Stomach (tissue), 9 donors: Measurements from ENCODE around the gene BCL2. TPM values are rescaled to one million over a fixed set of nuclear protein-coding genes. Genes with fewer than 3 reads are reported as not detected.

Experiments used
- DNase-seq, 2 donors: peaks; one replicate each; pipeline versions ENCODE4 v3.0.0 to v3.0.0-alpha.2; 2013 to 2019
- H3K27ac ChIP-seq, 5 donors: fragments of 200-600 bp in 4 of 5; sonication (generic) in 4 of 5; one replicate each; pipeline ENCODE4 v1.5.1; 2013 to 2019; ENCODE audit warnings: mild to moderate bottlenecking in 1 of 5, moderate library complexity in 1 of 5
- H3K27me3 ChIP-seq, 3 donors: fragments of 200-600 bp; sonication (generic); one replicate each; pipeline ENCODE4 v1.5.1; 2017 to 2019; ENCODE audit warnings: mixed run types in 1 of 3
- H3K36me3 ChIP-seq, 4 donors: fragments of 200-600 bp; sonication (generic); 1 replicate in 3 of 4; 2 replicates in 1 of 4; pipeline ENCODE4 v1.5.1; 2016 to 2019
- H3K4me1 ChIP-seq, 4 donors: fragments of 200-600 bp; sonication (generic); one replicate each; pipeline ENCODE4 v1.5.1; 2016 to 2019
- H3K4me3 ChIP-seq, 4 donors: fragments of 200-600 bp; sonication (generic) in 3 of 4; one replicate each; pipeline ENCODE4 v1.5.1; 2016 to 2019; ENCODE audit warnings: mild to moderate bottlenecking in 1 of 4
- H3K9me3 ChIP-seq, 4 donors: fragments of 200-600 bp; sonication (generic); one replicate each; pipeline ENCODE4 v1.5.1; 2016 to 2019
- CTCF ChIP-seq, 7 experiments: fragments of 450-650 bp in 4 of 7; fragments of 200-600 bp in 3 of 7; sonication (generic) in 3 of 7; IDR thresholded peaks; one replicate each; pipeline ENCODE4 v1.5.1; 2016 to 2019; ENCODE audit warnings: antibody characterized with exemption in 7 of 7, control low read depth in 2 of 7, mild to moderate bottlenecking in 1 of 7
- EP300 ChIP-seq: sonication (generic); formaldehyde crosslinking; IDR thresholded peaks from one replicate; pipeline ENCODE4 v1.6.1; 2017; ENCODE audit warnings: antibody characterized with exemption
- POLR2A ChIP-seq, 4 donors: fragments of 450-650 bp; IDR thresholded peaks; one replicate each; pipeline ENCODE4 v1.6.1; 2016; ENCODE audit warnings: antibody characterized with exemption in 4 of 4, control low read depth in 2 of 4, mild to moderate bottlenecking in 1 of 4, moderate library complexity in 1 of 4
- POLR2AphosphoS5 ChIP-seq, 3 donors: sonication (generic); formaldehyde crosslinking; IDR thresholded peaks; one replicate each; pipeline ENCODE4 v1.6.1; 2016; ENCODE audit warnings: antibody characterized with exemption in 3 of 3
- WGBS, 5 donors: extraction: QIAGEN DNeasy Blood & Tissue Kit in 3 of 5; methylation state at CpG; one replicate each; pipeline versions ENCODE4 v1.1.5 to v1.1.7; 2013 to 2018; 5-methylcytosine and 5-hydroxymethylcytosine counted together
- intact Hi-C: fragments of 100-400 bp; cut with DNase I; formaldehyde crosslinking; loops from one replicate; pipeline ENCODE4 v1.15.1; 2023; ENCODE audit warnings: low total_unique reads
- polyA plus RNA-seq, 3 donors: library from polyadenylated mRNA; stranded (reverse); fragments of 200-250 nt; gene quantifications; one replicate each; pipeline ENCODE4 v1.2.3, GENCODE V29; 2013
- total RNA-seq, 5 donors: library from RNA; depleted of rRNA; stranded (reverse); fragments of >200 nt; gene quantifications; one replicate each; pipeline versions ENCODE4 v1.1.0 to v1.2.3, GENCODE V29; 2014 to 2016
- donor health status: healthy with polysubstance abuse.
- donor health status: Bipolar disorder and iron deficiency.
- donor health status: healthy.

BCL2 gene
- total and polyA plus RNA-seq, 8 donors, result 1.5 to 53.9 (median 6.0) TPM

- Histone ChIP-seq H3K4me1 (no peaks in the 10 kb centered on the region), H3K36me3 (no peaks in the 10 kb centered on the region), H3K27me3 (no peaks in the 10 kb centered on the region), H3K4me3 (no peak overlapping the region), H3K9me3 (peaks cover 0 to 11% (median 3%) of the 10 kb centered on the region in 4 donors), H3K27ac (no peak overlapping the region)
- WGBS, 5 donors, result 80 to 87% (median 83%) methylated on average over 7 of the region's 7 CpGs
- intact Hi-C loops, result no loop called here
- DNase-seq, result no peak
- TF ChIP-seq POLR2AphosphoS5 (IDR thresholded peaks at IDR 0.05) (no peak), POLR2A (IDR thresholded peaks at IDR 0.05) (no peak), EP300 (no peak)
Measured at GRCh38 chr18:63082366-63083019, 237.1 kb downstream of the BCL2 start.

GRCh38 chr18:63079114-63079513 is 240.5 kb downstream of the BCL2 start:
- H3K4me1 ChIP-seq, result peaks cover 0 to 13% (median 4%) of the 10 kb centered on the region in 4 donors
- DNase-seq, result no peak
- 53 to 86% (median 74%) methylated on average over 1 of the region's 1 CpG for WGBS, 5 donors
- no peak overlapping the region for H3K27ac ChIP-seq
- no peaks in the 10 kb centered on the region for H3K27me3 ChIP-seq
- no peaks in the 10 kb centered on the region for H3K36me3 ChIP-seq
- TF ChIP-seq POLR2AphosphoS5 (IDR thresholded peaks at IDR 0.05) (no peak), EP300 (no peak), CTCF (IDR thresholded peaks at IDR 0.05) (no peak), POLR2A (IDR thresholded peaks at IDR 0.05) (no peak)
- intact Hi-C loops, result no loop called here
- peaks cover 0 to 11% (median 3%) of the 10 kb centered on the region in 4 donors for H3K9me3 ChIP-seq
- no peak overlapping the region for H3K4me3 ChIP-seq

DNA sequence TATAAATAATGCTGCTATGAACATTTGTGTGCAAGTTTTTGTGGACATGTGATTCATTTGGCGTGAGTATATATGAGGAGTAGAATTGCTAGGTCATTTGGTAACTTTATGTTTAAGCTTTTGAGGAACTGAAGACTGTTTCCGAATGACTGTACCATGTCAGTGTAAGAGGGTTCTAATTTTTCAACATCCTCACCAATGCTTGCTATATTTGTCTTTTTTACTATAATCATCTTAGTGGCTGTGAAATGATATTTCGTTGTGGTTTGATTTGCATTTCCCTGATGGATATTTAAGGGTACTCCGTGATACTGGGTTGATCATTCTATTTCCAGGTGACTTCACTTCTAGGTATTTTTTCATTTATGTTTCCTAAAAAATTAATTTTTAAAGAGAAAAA is 241.1 kb downstream of the BCL2 start:
- Histone ChIP-seq H3K27me3 (no peaks in the 10 kb centered on the region), H3K27ac (no peak overlapping the region), H3K9me3 (peaks cover 0 to 11% (median 3%) of the 10 kb centered on the region in 4 donors), H3K36me3 (no peaks in the 10 kb centered on the region), H3K4me1 (peaks cover 0 to 13% (median 4%) of the 10 kb centered on the region in 4 donors), H3K4me3 (no peak overlapping the region)
- intact Hi-C loops, result no loop called here
- no peak for DNase-seq
- WGBS, 5 donors, result 77 to 87% (median 81%) methylated on average over 4 of the region's 4 CpGs
- TF ChIP-seq CTCF (IDR thresholded peaks at IDR 0.05) (no peak), POLR2A (IDR thresholded peaks at IDR 0.05) (no peak), POLR2AphosphoS5 (IDR thresholded peaks at IDR 0.05) (no peak), EP300 (no peak)

- peak; percentile 68 to 88 for DNase-seq
- Histone ChIP-seq H3K9me3 (peaks cover 0 to 10% (median 3%) of the 10 kb centered on the region in 4 donors), H3K4me3 (peak overlapping the region; percentile 43 to 51 (median 46)), H3K4me1 (peaks cover 0 to 13% (median 4%) of the 10 kb centered on the region in 4 donors), H3K27me3 (no peaks in the 10 kb centered on the region), H3K27ac (peak overlapping the region; percentile 43 to 80 (median 48)), H3K36me3 (no peaks in the 10 kb centered on the region)
- no peak for TF ChIP-seq CTCF (IDR thresholded peaks at IDR 0.05)
- no peak for TF ChIP-seq EP300
- TF ChIP-seq POLR2A (IDR thresholded peaks at IDR 0.05), result no peak
- no peak for TF ChIP-seq POLR2AphosphoS5 (IDR thresholded peaks at IDR 0.05)
- WGBS, 5 donors, result 0 to 3% (median 2%) methylated on average over 19 of the region's 19 CpGs
- intact Hi-C loops, result no loop called here
Measured at GRCh38 chr18:63074981-63075404, 244.6 kb downstream of the BCL2 start.

- DNase-seq, result no peak
- intact Hi-C loops, result no loop called here
- Histone ChIP-seq H3K4me1 (peaks cover 0 to 13% (median 4%) of the 10 kb centered on the region in 4 donors), H3K4me3 (no peak overlapping the region), H3K27ac (no peak overlapping the region), H3K36me3 (no peaks in the 10 kb centered on the region), H3K27me3 (no peaks in the 10 kb centered on the region), H3K9me3 (no peaks in the 10 kb centered on the region)
- WGBS, 5 donors, result 75 to 93% (median 85%) methylated on average over 2 of the region's 2 CpGs
- no peak for TF ChIP-seq POLR2A (IDR thresholded peaks at IDR 0.05)
- TF ChIP-seq EP300, result no peak
- TF ChIP-seq CTCF (IDR thresholded peaks at IDR 0.05), result no peak
- TF ChIP-seq POLR2AphosphoS5 (IDR thresholded peaks at IDR 0.05), result no peak
Measured at GRCh38 chr18:63073481-63073880, 246.1 kb downstream of the BCL2 start.
